CD4-positive, alpha-beta T cell treated with Interleukin-10 for 1 hour (primary cell): ENCODE results near the gene GPR137.

Experiments used
- DNase-seq: peaks from one replicate; pipeline ENCODE4 v3.0.0-alpha.2; 2020

Gene GPR137

GRCh38 chr11:64264371-64264852 is 21.2 kb upstream of the GPR137 start:
- DNase-seq, result no peak

GRCh38 chr11:64265176-64266160 is 20.2 kb upstream of the GPR137 start:
- DNase-seq, result no peak

- no peak for DNase-seq
These were observed 19.3 kb upstream of the GPR137 start for GRCh38 chr11:64266339-64266738.

- no peak for DNase-seq
These were observed 18.3 kb upstream of the GPR137 start for GRCh38 chr11:64267207-64267945.

- no peak for DNase-seq
These were observed 17.4 kb upstream of the GPR137 start for GRCh38 chr11:64268025-64268892.

GRCh38 chr11:64268893-64269539 is 16.6 kb upstream of the GPR137 start:
- peak; percentile 48 for DNase-seq

- peak; percentile 98 for DNase-seq
These were observed 16.0 kb upstream of the GPR137 start for GRCh38 chr11:64269540-64270220.

- no peak for DNase-seq
These were observed 10.4 kb upstream of the GPR137 start for GRCh38 chr11:64275031-64275800.

- DNase-seq, result no peak
These were observed 9.8 kb upstream of the GPR137 start for GRCh38 chr11:64275841-64276240.

- no peak for DNase-seq
These were observed 8.8 kb upstream of the GPR137 start for GRCh38 chr11:64276653-64277431.

GRCh38 chr11:64278576-64279190 is 7.0 kb upstream of the GPR137 start:
- DNase-seq, result no peak

GRCh38 chr11:64281957-64282770 is 3.5 kb upstream of the GPR137 start:
- no peak for DNase-seq

- no peak for DNase-seq
These were observed 2.6 kb upstream of the GPR137 start for GRCh38 chr11:64283092-64283491.

GRCh38 chr11:64284048-64284961 is 1.3 kb upstream of the GPR137 start, which contains the start of gene BAD:
Gene BAD, minus strand, starts transcription at chr11:64284665. Its CDS starts 297 bp downstream, at chr11:64284368.
- DNase-seq, result peak; percentile 95

GRCh38 chr11:64285885-64286800 is 495 bp downstream of the GPR137 start:
- DNase-seq, result peak; percentile 41

- DNase-seq, result no peak
These were observed 1.1 kb downstream of the GPR137 start for GRCh38 chr11:64286801-64287159.
